ENCODE data around the gene LRRC8A.
"Not testable (repeated sequence)": the region's sequence is repeated elsewhere in the genome, so short reads cannot be mapped to it uniquely, and the experiment has no call there.

LRRC8A gene

DNA sequence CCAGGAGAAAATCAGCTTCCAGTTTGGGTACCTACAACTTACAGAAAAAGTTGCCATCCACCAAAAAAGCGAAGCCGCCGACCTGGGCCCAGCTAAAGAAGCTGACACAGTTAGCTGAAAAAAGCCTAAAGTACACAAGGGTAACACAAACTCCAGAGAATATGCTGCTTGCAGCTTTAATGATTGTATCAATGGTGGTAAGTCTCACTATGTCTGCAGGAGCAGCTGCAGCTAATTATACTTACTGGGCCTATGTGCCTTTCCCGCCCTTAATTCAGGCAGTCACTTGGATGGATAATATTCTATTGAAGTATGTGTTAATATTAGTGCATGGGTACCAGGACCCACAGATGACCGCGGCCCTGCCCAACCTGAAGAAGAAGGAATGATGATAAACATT lies 27.5 kb upstream of the LRRC8A start:
- POLR2A ChIA-PET; DNase-seq (ENCODE audit: low read depth, low spot score): not testable (repeated sequence)

DNA sequence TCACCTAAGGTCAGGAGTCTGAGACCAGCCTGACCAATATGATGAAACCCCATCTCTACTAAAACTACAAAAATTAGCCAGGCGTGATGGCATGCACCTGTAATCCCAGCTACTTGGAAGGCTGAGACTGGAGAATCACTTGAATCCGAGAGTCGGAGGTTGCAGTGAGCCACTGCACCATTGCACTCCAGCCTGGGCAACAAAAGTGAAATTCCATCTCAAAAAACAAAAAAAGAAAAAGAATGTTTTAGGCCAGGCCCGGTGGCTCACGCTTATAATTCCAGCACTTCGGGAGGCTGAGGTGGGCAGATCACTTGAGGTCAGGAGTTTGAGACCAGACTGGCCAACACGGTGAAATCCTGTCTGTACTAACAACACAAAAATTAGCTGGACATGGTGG lies 23.5 kb upstream of the LRRC8A start:
- CTCF ChIA-PET: interaction anchor here (1.1 to 12.6 kb wide), 2 partner anchors 68 to 171 kb away, joined by 3 to 294 read pairs; no protein-coding TSS in a partner anchor
- DNase-seq (ENCODE audit: low read depth, low spot score); H3K4me3 ChIP-seq (ENCODE audit: low read depth, low read length); POLR2A ChIA-PET: not testable (repeated sequence)

More for the DNA sequence above, 27.5 kb upstream of the LRRC8A start:
- not testable (repeated sequence) for H3K4me3 ChIP-seq (ENCODE audit: low read depth, low read length)
- CTCF ChIA-PET: interaction anchor here (1.0 to 4.2 kb wide), 4 partner anchors 9 to 74 kb away, joined by 3 to 36 read pairs (median 18); partner anchors contain the start of gene ENDOG

DNA sequence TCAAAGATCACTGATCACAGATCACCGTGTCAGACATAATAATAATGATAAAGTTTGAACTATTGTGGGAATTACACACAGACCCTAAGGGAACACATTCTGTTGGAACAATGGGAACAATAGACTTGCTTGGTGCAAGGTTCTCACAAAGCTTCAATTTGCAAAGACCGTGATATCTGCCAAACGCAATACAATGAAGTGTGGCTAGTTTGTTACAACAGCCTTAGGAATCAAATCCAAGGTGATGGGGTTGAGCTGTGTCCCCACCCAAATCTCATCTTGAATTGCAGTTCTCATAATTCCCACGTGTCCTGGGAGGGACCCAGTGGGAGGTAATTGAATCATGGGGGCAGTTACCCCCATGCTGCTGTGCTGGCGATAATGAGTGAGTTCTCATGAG lies 21.0 kb upstream of the LRRC8A start:
- ChIA-PET POLR2A (no interaction called here), CTCF (interaction anchor here (0.8 to 12.6 kb wide), 16 partner anchors 8 to 258 kb away, joined by 3 to 294 read pairs (median 6); partner anchors contain the start of genes KYAT1, LRRC8A, PHYHD1 and SH3GLB2)
- H3K4me3 ChIP-seq (ENCODE audit: low read depth, low read length): no peak overlapping the region
- TF ChIP-seq, protein P1, sequence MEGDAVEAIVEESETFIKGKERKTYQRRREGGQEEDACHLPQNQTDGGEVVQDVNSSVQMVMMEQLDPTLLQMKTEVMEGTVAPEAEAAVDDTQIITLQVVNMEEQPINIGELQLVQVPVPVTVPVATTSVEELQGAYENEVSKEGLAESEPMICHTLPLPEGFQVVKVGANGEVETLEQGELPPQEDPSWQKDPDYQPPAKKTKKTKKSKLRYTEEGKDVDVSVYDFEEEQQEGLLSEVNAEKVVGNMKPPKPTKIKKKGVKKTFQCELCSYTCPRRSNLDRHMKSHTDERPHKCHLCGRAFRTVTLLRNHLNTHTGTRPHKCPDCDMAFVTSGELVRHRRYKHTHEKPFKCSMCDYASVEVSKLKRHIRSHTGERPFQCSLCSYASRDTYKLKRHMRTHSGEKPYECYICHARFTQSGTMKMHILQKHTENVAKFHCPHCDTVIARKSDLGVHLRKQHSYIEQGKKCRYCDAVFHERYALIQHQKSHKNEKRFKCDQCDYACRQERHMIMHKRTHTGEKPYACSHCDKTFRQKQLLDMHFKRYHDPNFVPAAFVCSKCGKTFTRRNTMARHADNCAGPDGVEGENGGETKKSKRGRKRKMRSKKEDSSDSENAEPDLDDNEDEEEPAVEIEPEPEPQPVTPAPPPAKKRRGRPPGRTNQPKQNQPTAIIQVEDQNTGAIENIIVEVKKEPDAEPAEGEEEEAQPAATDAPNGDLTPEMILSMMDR (IDR thresholded peaks at IDR 0.05; ENCODE audit: insufficient read depth, low read length, missing control alignments): no peak
- DNase-seq (ENCODE audit: low read depth, low spot score): no peak

DNA sequence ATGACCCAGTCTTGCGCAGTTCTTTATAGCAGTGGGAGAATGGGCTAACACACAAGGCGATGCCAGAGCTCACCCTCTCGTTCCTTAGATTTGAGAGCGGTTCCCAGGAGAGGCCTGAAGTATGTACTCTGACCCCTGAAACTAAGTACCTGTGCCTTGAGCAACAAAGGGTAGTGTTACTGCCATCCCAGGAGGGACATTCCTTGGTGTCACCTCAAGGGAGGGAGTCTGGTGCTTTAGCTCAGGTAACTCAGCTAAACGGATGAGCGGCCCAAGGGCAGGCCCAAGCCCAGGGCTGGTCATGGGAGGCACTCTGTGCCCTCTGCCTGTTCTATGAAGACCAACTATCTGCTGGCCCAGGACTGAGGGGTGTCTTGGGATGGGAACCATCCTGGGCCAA lies 20.4 kb upstream of the LRRC8A start:
- TF ChIP-seq, protein P1 (IDR thresholded peaks at IDR 0.05; ENCODE audit: insufficient read depth, low read length, missing control alignments): no peak
- ChIA-PET POLR2A (no interaction called here), CTCF (interaction anchor here (0.8 to 12.6 kb wide), 21 partner anchors 9 to 169 kb away, joined by 3 to 294 read pairs (median 4); partner anchors contain the start of genes KYAT1, LRRC8A, PHYHD1 and SH3GLB2)
- no peak overlapping the region for H3K4me3 ChIP-seq (ENCODE audit: low read depth, low read length)
- DNase-seq (ENCODE audit: low read depth, low spot score): no peak

DNA sequence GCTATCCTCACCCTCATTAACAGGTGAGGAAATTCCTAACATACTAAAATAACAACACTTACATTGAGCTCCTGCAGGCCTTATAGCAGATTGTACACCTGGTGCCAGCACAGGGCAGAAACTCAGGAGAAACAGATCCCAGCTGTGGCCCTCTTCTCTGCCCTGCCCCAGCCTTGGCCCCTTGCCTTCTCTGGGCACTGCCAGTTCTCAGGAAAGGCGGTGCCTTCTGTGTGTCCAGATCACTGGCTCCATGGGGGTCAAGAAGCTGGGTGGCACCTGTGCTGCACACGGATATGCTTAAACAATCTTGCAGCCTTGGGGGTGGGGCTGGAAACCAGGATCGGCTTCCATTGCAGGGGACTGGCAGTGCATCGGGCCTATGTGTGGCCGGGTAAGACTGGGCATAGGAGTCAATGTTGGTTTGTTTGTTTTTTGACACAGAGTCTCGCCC lies 19.5 kb upstream of the LRRC8A start:
- DNase-seq (ENCODE audit: low read depth, low spot score): no peak
- ChIA-PET POLR2A (no interaction called here), CTCF (interaction anchor here (0.7 to 12.6 kb wide), 21 partner anchors 9 to 168 kb away, joined by 3 to 294 read pairs (median 4); partner anchors contain the start of genes KYAT1, LRRC8A, PHYHD1 and SH3GLB2)
- H3K4me3 ChIP-seq (ENCODE audit: low read depth, low read length): no peak overlapping the region
- TF ChIP-seq, protein P1 (IDR thresholded peaks at IDR 0.05; ENCODE audit: insufficient read depth, low read length, missing control alignments): no peak

DNA sequence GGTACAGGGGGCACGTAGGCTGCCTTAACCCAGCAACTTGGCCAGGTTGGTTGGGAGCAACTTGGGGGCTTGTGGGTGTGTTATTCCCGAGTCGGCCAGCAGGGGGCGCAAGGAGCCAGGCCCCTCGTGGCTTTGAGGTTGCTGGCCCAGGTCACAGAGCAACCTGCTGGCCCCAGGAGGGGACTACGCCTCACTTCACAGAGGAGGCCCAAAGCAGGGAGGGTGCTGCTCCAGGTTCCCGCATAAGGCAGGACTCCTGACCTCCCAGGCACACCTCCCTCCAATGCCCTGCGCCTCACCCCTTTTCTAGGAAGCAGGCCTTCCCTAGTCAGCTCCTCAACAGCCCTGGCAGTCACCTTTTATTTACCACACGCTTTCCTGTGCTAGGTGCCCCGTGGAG lies 18.3 kb upstream of the LRRC8A start:
- no peak overlapping the region for H3K4me3 ChIP-seq (ENCODE audit: low read depth, low read length)
- TF ChIP-seq, protein P1 (IDR thresholded peaks at IDR 0.05; ENCODE audit: insufficient read depth, low read length, missing control alignments): peak; percentile 95
- ChIA-PET POLR2A (no interaction called here), CTCF (interaction anchor here (0.8 to 12.6 kb wide), 14 partner anchors 11 to 761 kb away, joined by 3 to 294 read pairs (median 4); partner anchors contain the start of genes DOLK, ENDOG, KYAT1 and LRRC8A)
- DNase-seq (ENCODE audit: low read depth, low spot score): no peak

DNA sequence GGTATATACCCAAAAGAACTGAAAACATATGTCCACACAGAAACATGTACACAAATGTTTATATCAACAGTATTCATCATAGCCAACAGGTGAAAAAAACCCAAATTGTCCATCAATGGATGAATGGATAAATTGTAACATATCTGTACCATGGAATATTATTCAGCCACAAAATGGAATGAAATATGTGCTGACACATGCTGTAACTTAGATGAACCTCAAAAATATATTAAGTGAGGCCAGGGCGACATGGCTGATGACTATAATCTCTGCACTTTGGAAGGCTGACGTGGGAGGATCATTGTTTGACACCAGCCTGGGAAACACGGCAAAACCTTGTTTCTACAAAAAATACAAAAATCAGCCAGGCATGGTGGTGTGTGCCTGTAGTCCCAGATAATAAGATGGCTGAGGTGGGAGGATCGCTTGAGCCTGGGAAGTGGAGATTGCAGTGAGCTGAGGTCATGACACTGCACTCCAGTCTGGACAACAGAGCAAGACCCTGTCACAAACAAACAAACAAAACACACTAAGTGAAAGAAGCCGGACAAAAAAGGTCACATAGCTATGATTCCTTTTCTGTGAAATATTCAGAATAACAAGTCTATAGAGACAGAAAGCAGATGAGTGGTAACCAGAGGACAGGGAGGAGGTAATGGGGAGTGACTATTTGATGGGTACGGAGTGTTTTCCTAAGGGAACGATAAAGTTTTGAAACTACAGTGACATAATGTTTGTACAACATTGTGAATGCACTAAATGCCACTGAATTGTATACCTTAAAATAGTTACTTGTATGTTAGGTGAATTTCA lies 11.6 kb upstream of the LRRC8A start:
- TF ChIP-seq, protein P1 (IDR thresholded peaks at IDR 0.05; ENCODE audit: insufficient read depth, low read length, missing control alignments): no peak
- no peak for DNase-seq (ENCODE audit: low read depth, low spot score)
- POLR2A ChIA-PET: no interaction called here
- CTCF ChIA-PET: interaction anchor here (1.4 to 12.9 kb wide), 3 partner anchors 8 to 58 kb away, joined by 7 to 294 read pairs (median 125); no protein-coding TSS in a partner anchor
- H3K4me3 ChIP-seq (ENCODE audit: low read depth, low read length): no peak overlapping the region

DNA sequence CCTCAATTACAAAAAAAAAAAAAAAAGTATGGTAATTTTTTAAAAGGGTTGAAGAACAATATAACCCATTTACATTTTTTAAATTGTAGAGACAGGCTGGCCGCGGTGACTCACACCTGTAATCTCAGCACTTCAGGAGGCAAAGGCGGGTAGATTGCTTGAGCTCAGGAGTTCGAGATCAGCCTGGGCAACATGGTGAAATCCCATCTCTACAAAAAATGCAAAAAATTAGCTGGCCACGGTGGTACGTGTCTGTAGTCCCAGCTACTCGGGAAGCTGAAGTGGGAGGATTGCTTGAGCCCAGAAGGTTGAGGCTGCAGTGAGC lies 11.0 kb upstream of the LRRC8A start:
- DNase-seq (ENCODE audit: low read depth, low spot score); POLR2A ChIA-PET: not testable (repeated sequence)
- CTCF ChIA-PET: interaction anchor here (1.4 to 12.9 kb wide), 2 partner anchors 8 to 58 kb away, joined by 7 to 125 read pairs; no protein-coding TSS in a partner anchor

More for the DNA sequence above, 11.0 kb upstream of the LRRC8A start:
- not testable (repeated sequence) for H3K4me3 ChIP-seq (ENCODE audit: low read depth, low read length)
